LNCAP (cell line): ENCODE measurements around the gene GNB5.

ENCODE experiments used
- CTCF ChIP-seq: fragments of 450-650 bp; IDR thresholded peaks from 2 replicates; pipeline ENCODE4 v1.5.1; 2017; ENCODE audit warnings: mild to moderate bottlenecking

Gene GNB5

GRCh38 chr15:52071570-52071969, 119.6 kb downstream of the GNB5 start:
- TF ChIP-seq CTCF = no peak

GRCh38 chr15:52069559-52069958, 121.6 kb downstream of the GNB5 start:
- TF ChIP-seq CTCF = no peak

GRCh38 chr15:52068004-52068615, 123.1 kb downstream of the GNB5 start:
- no peak for TF ChIP-seq CTCF

- no peak for TF ChIP-seq CTCF
Observed at GRCh38 chr15:52067545-52067926, 123.7 kb downstream of the GNB5 start.

GRCh38 chr15:52066842-52067544, 124.2 kb downstream of the GNB5 start:
- TF ChIP-seq CTCF = no peak
